Measurements from ENCODE around the gene RCCD1. TPM values are rescaled to one million over a fixed set of nuclear protein-coding genes. Genes with fewer than 3 reads are reported as not detected.

The RCCD1 gene
- total and polyA plus RNA-seq, 12 donors: 5.5 to 11.8 (median 7.6) TPM

DNA sequence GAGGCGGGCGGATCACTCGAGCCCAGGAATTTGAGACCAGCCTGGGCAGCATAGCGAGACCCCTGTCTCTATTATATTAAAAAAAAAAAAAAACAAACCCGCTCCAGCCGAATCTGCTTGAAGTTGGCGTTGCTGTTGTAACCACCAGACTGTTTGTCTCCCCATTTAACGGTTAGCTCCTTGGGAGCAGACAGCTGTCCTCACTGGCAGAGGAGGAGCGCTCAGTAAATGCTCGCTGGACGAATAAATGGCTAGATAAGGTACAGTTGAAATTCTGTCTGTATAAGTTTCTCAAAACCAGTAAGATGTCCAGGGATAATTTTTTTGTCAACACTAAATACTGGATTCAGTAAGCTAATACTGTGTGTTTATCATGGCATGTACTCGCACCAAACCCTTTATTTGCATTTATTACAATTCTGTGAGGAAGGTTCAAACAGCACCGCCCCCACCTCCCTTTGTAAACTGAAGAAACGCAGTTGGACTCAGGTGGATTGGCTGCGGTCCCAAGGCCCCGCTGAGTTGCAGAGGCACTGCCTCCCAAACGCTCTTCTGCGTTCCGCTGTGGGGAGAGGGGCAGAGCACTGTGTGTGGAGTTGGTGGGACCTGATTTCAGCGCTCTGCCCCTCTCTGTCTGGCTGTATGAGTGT is 1.1 kb downstream of the RCCD1 start:
- peak overlapping the region in 1 of 10 donors; percentile 95 for H3K27ac ChIP-seq
- DNase-seq (no peak), ATAC-seq (no peak)
- no peaks in the 10 kb centered on the region for H3K9me3 ChIP-seq
- H3K36me3 ChIP-seq: peaks cover 0 to 45% (median 25%) of the 10 kb centered on the region in 9 donors
- TF ChIP-seq, protein P1, sequence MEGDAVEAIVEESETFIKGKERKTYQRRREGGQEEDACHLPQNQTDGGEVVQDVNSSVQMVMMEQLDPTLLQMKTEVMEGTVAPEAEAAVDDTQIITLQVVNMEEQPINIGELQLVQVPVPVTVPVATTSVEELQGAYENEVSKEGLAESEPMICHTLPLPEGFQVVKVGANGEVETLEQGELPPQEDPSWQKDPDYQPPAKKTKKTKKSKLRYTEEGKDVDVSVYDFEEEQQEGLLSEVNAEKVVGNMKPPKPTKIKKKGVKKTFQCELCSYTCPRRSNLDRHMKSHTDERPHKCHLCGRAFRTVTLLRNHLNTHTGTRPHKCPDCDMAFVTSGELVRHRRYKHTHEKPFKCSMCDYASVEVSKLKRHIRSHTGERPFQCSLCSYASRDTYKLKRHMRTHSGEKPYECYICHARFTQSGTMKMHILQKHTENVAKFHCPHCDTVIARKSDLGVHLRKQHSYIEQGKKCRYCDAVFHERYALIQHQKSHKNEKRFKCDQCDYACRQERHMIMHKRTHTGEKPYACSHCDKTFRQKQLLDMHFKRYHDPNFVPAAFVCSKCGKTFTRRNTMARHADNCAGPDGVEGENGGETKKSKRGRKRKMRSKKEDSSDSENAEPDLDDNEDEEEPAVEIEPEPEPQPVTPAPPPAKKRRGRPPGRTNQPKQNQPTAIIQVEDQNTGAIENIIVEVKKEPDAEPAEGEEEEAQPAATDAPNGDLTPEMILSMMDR (IDR thresholded peaks at IDR 0.05): no peak
- H3K27me3 ChIP-seq: no peaks in the 10 kb centered on the region
- intact Hi-C loops (cut with DNase I): loop anchor here (1.0 to 10.0 kb wide), 15 partner anchors 37 to 317 kb away; partner anchors contain the start of genes PRC1 (in 2 of the 10) and VPS33B (in 1 of the 10)
- WGBS, 2 donors: 69 to 73% methylated on average over 20 of the region's 20 CpGs
- H3K4me1 ChIP-seq: peaks cover 0 to 50% (median 31%) of the 10 kb centered on the region in 9 donors
- peak overlapping the region in 8 of 10 donors; percentile 66 to 96 (median 82) for H3K4me3 ChIP-seq

DNA sequence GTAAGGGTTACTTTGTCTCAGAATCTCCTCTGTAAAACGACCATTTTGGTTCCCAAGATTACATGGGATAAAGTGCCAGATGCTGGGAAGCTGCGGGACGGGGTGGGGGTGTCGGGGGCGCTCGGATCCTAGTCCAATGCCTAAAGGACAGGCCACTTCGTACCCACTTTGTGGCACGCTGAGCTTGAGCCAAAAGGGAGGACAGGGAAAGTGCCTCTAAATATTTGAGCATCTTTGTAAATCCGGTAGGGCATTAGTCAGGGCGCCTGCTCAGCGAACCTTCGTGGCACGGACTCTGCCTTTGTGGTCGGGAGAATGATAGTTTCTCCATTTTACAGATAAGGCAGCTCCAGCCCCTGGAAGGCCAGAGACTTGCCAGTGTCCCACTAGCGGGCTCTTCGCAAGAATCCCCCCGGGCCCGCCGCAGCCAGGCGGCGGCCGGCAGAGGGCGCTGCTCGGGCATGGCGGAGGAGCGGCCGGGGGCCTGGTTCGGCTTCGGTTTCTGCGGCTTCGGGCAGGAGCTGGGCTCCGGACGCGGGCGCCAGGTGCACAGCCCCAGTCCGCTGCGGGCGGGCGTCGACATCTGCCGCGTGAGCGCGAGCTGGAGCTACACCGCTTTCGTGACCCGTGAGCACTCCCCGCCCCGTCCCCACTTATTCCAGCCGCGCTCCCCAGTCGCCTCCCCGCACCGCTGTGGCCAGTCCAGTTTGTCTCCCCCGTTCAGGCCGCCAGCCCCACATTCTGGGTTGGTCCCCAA is 1.8 kb downstream of the RCCD1 start:
- 5 to 8% methylated on average over 55 to 56 of the region's 56 CpGs for WGBS, 2 donors
- peak; percentile 11 to 43 (median 28) for ATAC-seq
- Histone ChIP-seq H3K36me3 (peaks cover 0 to 45% (median 19%) of the 10 kb centered on the region in 9 donors), H3K4me3 (peak overlapping the region; percentile 43 to 84 (median 75)), H3K9me3 (no peaks in the 10 kb centered on the region), H3K27me3 (no peaks in the 10 kb centered on the region), H3K4me1 (peaks cover 0 to 56% (median 32%) of the 10 kb centered on the region in 9 donors), H3K27ac (peak overlapping the region in 9 of 10 donors; percentile 36 to 77 (median 58))
- TF ChIP-seq, protein P1 (IDR thresholded peaks at IDR 0.05): peak; percentile 87 to 97 (median 95)
- DNase-seq: peak; percentile 78 to 80
- intact Hi-C loops (cut with DNase I): loop anchor here (1.0 to 10.0 kb wide), 15 partner anchors 36 to 316 kb away; partner anchors contain the start of genes PRC1 (in 2 of the 10) and VPS33B (in 1 of the 10)

DNA sequence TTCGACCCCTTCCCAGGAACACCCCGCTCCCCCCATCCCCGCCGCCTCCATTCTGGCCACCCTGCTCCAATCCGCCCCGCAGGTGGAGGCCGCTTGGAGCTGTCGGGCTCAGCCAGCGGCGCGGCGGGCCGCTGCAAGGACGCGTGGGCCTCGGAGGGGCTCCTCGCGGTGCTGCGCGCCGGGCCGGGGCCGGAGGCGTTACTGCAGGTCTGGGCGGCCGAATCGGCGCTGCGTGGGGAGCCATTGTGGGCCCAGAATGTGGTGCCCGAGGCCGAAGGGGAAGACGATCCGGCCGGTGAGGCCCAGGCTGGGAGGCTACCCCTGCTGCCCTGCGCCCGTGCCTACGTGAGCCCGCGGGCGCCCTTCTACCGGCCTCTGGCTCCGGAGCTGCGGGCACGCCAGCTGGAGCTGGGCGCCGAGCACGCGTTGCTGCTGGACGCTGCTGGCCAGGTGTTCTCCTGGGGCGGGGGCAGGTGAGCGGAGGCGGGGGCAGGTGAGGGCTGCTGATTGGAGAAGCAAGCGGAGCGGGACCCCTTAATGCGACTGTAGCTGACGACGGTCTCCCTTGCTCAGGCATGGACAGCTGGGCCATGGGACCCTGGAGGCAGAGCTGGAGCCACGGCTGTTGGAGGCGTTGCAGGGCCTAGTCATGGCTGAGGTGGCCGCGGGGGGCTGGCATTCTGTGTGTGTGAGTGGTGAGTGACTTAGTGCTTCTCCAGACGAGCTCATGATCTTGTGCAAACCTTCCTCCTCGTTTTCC is 2.5 kb downstream of the RCCD1 start:
- intact Hi-C loops (cut with DNase I): loop anchor here (2.0 to 10.0 kb wide), 14 partner anchors 35 to 315 kb away; partner anchors contain the start of genes PRC1 (in 2 of the 10) and VPS33B (in 1 of the 10)
- H3K27ac ChIP-seq: peak overlapping the region in 9 of 10 donors; percentile 36 to 77 (median 58)
- H3K4me1 ChIP-seq: peaks cover 0 to 56% (median 32%) of the 10 kb centered on the region in 9 donors
- 16 to 22% methylated on average over 60 to 63 of the region's 63 CpGs for WGBS, 2 donors
- no peaks in the 10 kb centered on the region for H3K27me3 ChIP-seq
- peaks cover 0 to 45% (median 17%) of the 10 kb centered on the region in 9 donors for H3K36me3 ChIP-seq
- H3K4me3 ChIP-seq: peak overlapping the region; percentile 43 to 84 (median 75)
- DNase-seq (peak in 1 of 2 donors; percentile 35), ATAC-seq (peak in 5 of 8 donors; percentile 0 to 13 (median 4))
- no peaks in the 10 kb centered on the region for H3K9me3 ChIP-seq
- TF ChIP-seq, protein P1 (IDR thresholded peaks at IDR 0.05): no peak
